Stimulated activated naive CD8-positive, alpha-beta T cell treated with anti-CD3 and anti-CD28 coated beads, Interleukin-15, Interleukin-2, amounts not matched to agents 100 ng/mL and 50 ng/mL, for 24 hours (primary cell): ENCODE results near the gene LRMDA.
"Not testable (repeated sequence)": the region's sequence is repeated elsewhere in the genome, so short reads cannot be mapped to it uniquely, and the experiment has no call there.

Source experiments
- H3K27ac Mint-ChIP-seq: one replicate; pipeline ENCODE4 v1.8.0; 2021; ENCODE audit warnings: mild to moderate bottlenecking, mixed read lengths
- H3K27me3 Mint-ChIP-seq: one replicate; pipeline ENCODE4 v1.8.0; 2021; ENCODE audit warnings: mixed read lengths
- H3K36me3 Mint-ChIP-seq: one replicate; pipeline ENCODE4 v1.8.0; 2021; ENCODE audit warnings: low read depth, mixed read lengths
- H3K4me1 Mint-ChIP-seq: one replicate; pipeline ENCODE4 v1.8.0; 2021; ENCODE audit warnings: low read depth, mixed read lengths
- H3K4me3 Mint-ChIP-seq: one replicate; pipeline ENCODE4 v1.8.0; 2021; ENCODE audit warnings: mild to moderate bottlenecking, mixed read lengths
- H3K9me3 Mint-ChIP-seq: one replicate; pipeline ENCODE4 v1.8.0; 2021; ENCODE audit warnings: mixed read lengths

The LRMDA gene

GRCh38 chr10:75739414-75740143 is 308.2 kb downstream of the LRMDA start:
- Mint-ChIP-seq H3K36me3 (no peaks in the 10 kb centered on the region), H3K27me3 (peaks cover 3% of the 10 kb centered on the region), H3K9me3 (no peaks in the 10 kb centered on the region), H3K4me3 (no peak overlapping the region), H3K27ac (no peak overlapping the region), H3K4me1 (no peaks in the 10 kb centered on the region)

DNA sequence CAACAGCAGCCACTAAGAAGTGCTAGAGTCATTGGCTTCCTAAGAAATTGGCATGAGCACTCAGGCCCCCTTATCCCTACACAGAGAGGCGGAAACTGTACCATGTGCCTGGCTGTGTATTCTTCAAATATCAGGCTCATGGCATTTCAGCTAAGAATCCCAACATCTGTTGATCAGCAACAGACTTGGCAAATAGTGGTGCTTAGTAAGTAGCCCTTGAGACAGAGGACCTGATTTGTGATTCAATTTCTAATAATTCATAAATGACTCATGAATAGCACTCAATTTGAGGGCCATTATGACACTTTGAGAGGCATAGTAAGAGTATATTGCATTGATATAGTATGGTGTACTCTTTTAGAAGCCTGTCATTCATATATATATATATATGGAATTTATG is 309.1 kb downstream of the LRMDA start:
- Mint-ChIP-seq H3K4me3 (no peak overlapping the region), H3K27ac (no peak overlapping the region), H3K36me3 (no peaks in the 10 kb centered on the region), H3K9me3 (no peaks in the 10 kb centered on the region), H3K27me3 (peaks cover 4% of the 10 kb centered on the region), H3K4me1 (no peaks in the 10 kb centered on the region)

GRCh38 chr10:75742355-75742754 is 310.9 kb downstream of the LRMDA start:
- Mint-ChIP-seq H3K36me3 (no peaks in the 10 kb centered on the region), H3K4me1 (no peaks in the 10 kb centered on the region), H3K27me3 (peaks cover 11% of the 10 kb centered on the region), H3K4me3 (no peak overlapping the region), H3K9me3 (no peaks in the 10 kb centered on the region), H3K27ac (no peak overlapping the region)

DNA sequence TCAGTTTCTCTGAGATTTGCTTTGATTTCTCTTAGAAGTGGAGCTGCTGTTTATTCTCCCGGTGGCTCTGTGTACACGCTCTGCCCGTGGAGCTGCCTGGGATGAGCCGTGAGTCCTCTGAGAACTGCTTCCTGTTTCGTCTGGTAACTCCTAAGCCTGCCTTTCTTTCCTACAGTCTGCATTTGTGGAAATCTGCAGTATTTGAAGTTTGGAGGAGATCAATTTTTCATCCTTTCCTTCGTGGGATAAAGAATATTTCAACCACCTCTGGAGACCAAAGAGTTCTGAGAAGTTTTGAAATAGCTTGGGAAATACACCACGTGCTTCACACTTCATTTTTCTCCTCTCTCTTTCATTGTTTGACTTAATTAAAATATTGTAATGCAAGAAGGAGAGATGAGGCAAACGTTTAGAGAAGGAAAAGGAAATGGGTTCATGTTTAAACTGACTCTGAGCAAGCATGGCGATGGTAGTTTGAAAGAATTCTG is 311.9 kb downstream of the LRMDA start:
- H3K4me1 Mint-ChIP-seq, result no peaks in the 10 kb centered on the region
- no peaks in the 10 kb centered on the region for H3K9me3 Mint-ChIP-seq
- H3K27me3 Mint-ChIP-seq, result peaks cover 11% of the 10 kb centered on the region
- no peak overlapping the region for H3K4me3 Mint-ChIP-seq
- H3K36me3 Mint-ChIP-seq, result no peaks in the 10 kb centered on the region
- H3K27ac Mint-ChIP-seq, result no peak overlapping the region

DNA sequence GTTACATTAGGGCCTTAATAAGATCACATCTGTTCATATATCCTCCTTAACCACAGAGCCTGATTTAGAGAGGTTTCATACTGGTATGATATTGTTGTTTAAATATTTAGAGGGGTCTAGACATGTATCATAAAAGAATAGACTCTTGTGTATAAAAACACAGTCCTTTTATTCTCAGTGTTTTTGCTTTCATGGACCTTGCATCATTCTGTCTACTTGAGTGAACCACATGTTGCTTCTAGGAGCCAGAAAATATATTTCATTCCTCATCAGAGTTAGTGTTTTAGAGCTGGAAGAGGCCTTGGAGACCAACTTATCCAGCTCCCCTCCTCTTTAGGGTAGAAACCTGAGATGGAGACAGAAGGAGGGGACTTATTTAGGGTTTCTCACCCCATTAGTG is 312.8 kb downstream of the LRMDA start:
- H3K4me3 Mint-ChIP-seq, result no peak overlapping the region
- H3K27me3 Mint-ChIP-seq, result peaks cover 11% of the 10 kb centered on the region
- no peak overlapping the region for H3K27ac Mint-ChIP-seq
- H3K36me3 Mint-ChIP-seq, result no peaks in the 10 kb centered on the region
- no peaks in the 10 kb centered on the region for H3K9me3 Mint-ChIP-seq
- H3K4me1 Mint-ChIP-seq, result no peaks in the 10 kb centered on the region

DNA sequence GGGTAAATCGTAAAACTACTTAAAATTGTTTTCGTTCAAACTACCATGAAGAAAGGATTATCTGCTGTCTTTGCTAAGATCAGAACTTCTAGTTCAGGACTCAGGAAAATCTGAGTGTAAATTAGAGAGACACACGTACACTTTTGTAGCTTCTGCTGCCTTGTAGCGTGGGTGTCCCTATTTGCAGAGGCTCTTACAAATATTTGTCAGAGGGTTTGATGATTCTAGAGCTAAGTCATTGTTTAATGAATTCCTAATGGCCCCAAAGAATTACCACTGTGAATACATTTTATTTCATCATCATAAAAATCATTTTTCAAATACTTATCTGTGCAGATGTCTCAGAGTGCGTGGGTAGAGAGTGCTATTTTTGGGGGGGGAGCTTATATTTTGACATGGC is 314.9 kb downstream of the LRMDA start:
- no peaks in the 10 kb centered on the region for H3K36me3 Mint-ChIP-seq
- H3K27ac Mint-ChIP-seq, result no peak overlapping the region
- H3K4me3 Mint-ChIP-seq, result no peak overlapping the region

GRCh38 chr10:75750093-75750875 is 318.9 kb downstream of the LRMDA start:
- not testable (repeated sequence) for H3K27me3 Mint-ChIP-seq, H3K9me3 Mint-ChIP-seq, H3K27ac Mint-ChIP-seq, H3K36me3 Mint-ChIP-seq, H3K4me1 Mint-ChIP-seq, H3K4me3 Mint-ChIP-seq

More for the DNA sequence above, 314.9 kb downstream of the LRMDA start:
- peaks cover 11% of the 10 kb centered on the region for H3K27me3 Mint-ChIP-seq
- no peaks in the 10 kb centered on the region for H3K9me3 Mint-ChIP-seq
- no peaks in the 10 kb centered on the region for H3K4me1 Mint-ChIP-seq

- Mint-ChIP-seq H3K36me3 (no peaks in the 10 kb centered on the region), H3K9me3 (no peaks in the 10 kb centered on the region), H3K4me1 (no peaks in the 10 kb centered on the region), H3K27ac (no peak overlapping the region), H3K4me3 (no peak overlapping the region), H3K27me3 (peaks cover 3% of the 10 kb centered on the region)
These were observed 319.8 kb downstream of the LRMDA start for GRCh38 chr10:75751232-75751631.

- H3K4me1 Mint-ChIP-seq, result no peaks in the 10 kb centered on the region
- no peaks in the 10 kb centered on the region for H3K9me3 Mint-ChIP-seq
- H3K27me3 Mint-ChIP-seq, result no peaks in the 10 kb centered on the region
- H3K27ac Mint-ChIP-seq, result no peak overlapping the region
- H3K36me3 Mint-ChIP-seq, result no peaks in the 10 kb centered on the region
- no peak overlapping the region for H3K4me3 Mint-ChIP-seq
These were observed 322.2 kb downstream of the LRMDA start for GRCh38 chr10:75753621-75754020.

DNA sequence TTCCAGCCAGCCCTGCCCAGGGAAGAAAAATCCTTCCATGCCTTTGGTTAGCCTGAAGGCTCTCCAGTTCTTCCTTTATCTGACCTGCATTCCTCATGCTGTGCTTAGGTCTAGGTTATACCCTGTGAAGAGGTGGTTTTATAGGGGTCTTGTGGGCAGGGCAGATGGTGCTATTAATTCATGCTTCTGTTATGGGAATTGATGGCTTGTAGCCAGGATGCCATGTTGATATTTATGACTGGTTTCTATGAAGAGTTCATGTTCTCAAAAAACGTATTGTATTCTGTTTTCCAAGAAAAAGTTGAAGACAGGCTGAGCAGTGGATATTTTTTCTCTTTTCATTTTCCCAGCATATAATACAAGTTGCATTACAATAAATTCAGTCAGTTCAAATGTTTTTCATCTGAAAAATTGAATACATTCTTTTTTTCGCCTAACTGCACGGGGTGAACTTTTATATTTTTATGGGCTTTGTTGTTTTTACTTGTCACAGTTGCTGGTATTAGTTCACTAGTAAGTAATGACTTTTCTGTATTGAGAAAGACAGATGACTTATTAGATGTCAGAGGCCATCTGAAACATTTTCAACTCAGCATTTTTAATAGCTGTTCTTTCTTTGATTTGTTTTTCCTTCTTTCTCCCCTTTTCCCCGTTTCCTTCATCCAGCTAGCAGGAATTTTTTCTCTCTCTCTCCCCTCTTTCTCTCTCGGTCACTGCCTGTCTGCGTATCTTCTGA is 322.8 kb downstream of the LRMDA start:
- no peaks in the 10 kb centered on the region for H3K4me1 Mint-ChIP-seq
- H3K27ac Mint-ChIP-seq, result no peak overlapping the region
- no peaks in the 10 kb centered on the region for H3K27me3 Mint-ChIP-seq
- no peaks in the 10 kb centered on the region for H3K36me3 Mint-ChIP-seq
- no peaks in the 10 kb centered on the region for H3K9me3 Mint-ChIP-seq
- H3K4me3 Mint-ChIP-seq, result no peak overlapping the region

- Mint-ChIP-seq H3K4me3 (no peak overlapping the region), H3K27ac (no peak overlapping the region), H3K36me3 (no peaks in the 10 kb centered on the region), H3K4me1 (no peaks in the 10 kb centered on the region), H3K27me3 (no peaks in the 10 kb centered on the region), H3K9me3 (no peaks in the 10 kb centered on the region)
These were observed 324.1 kb downstream of the LRMDA start for GRCh38 chr10:75755528-75755927.

DNA sequence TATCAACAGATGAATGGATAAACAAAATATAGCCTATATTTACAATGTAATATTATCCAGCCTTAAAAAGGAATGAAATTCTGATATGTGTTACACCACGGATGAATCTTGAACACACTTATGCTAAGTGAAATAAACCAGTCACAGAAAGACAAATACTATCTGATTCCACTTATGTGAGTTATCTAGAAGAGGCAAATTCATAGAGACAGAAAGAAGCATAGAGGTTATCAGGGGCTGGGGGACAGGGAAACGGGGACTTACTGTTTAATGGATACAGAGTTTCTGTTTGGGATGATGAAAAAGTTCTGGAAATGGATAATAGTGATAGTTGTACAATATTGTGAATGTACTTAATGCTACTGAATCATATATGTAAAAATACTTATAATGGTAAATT is 329.9 kb downstream of the LRMDA start:
- H3K4me1 Mint-ChIP-seq, result no peaks in the 10 kb centered on the region
- H3K4me3 Mint-ChIP-seq, result no peak overlapping the region
- H3K27me3 Mint-ChIP-seq, result no peaks in the 10 kb centered on the region
- no peaks in the 10 kb centered on the region for H3K36me3 Mint-ChIP-seq
- H3K9me3 Mint-ChIP-seq, result no peaks in the 10 kb centered on the region
- H3K27ac Mint-ChIP-seq, result no peak overlapping the region

- Mint-ChIP-seq H3K4me1 (no peaks in the 10 kb centered on the region), H3K27me3 (no peaks in the 10 kb centered on the region), H3K27ac (no peak overlapping the region), H3K4me3 (no peak overlapping the region), H3K9me3 (no peaks in the 10 kb centered on the region), H3K36me3 (no peaks in the 10 kb centered on the region)
These were observed 331.0 kb downstream of the LRMDA start for GRCh38 chr10:75762431-75762802.

DNA sequence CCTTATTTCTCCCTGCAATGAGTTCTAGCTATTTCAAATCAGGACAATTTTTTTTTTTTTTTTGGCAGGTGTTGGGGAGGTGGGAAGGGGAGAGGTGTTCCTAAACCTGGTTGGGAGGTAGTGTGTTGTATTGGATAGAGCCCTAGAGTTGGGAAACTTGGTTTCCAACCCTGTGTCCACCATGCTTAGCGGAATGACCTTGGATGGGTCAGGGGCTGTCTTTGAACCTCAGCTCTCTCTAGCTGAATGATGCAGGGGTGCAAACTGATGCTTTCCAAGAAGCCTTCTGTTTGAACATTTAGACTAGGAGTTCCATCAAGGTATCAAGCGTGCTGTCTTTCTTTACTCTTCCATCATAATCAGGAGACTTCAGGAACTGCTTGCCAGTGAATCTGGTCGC is 332.2 kb downstream of the LRMDA start:
- no peak overlapping the region for H3K4me3 Mint-ChIP-seq
- H3K27me3 Mint-ChIP-seq, result no peaks in the 10 kb centered on the region
- H3K36me3 Mint-ChIP-seq, result no peaks in the 10 kb centered on the region
- H3K4me1 Mint-ChIP-seq, result no peaks in the 10 kb centered on the region
- no peak overlapping the region for H3K27ac Mint-ChIP-seq
- no peaks in the 10 kb centered on the region for H3K9me3 Mint-ChIP-seq
